SK-N-SH (cell line): ENCODE data around the gene ZNF19. TPM values are rescaled to one million over a fixed set of nuclear protein-coding genes. Genes with fewer than 3 reads are reported as not detected.

Experiments
- CTCF ChIA-PET: fragments of 300-600, 350-600 bp; formaldehyde crosslinking; extraction: SDS; loops from one replicate; lab custom pipeline; 2021; lab: Yijun Ruan, JAX
- POLR2A ChIA-PET: fragments of 350-600 bp; sonication (Branson Sonifier 250); formaldehyde crosslinking; extraction: SDS; loops from one replicate; lab custom pipeline; 2020; ENCODE audit warnings: antibody characterized with exemption, inconsistent platforms; lab: Yijun Ruan, JAX
- DNase-seq: peaks from one replicate; pipeline ENCODE4 v3.0.0; 2012
- H2AFZ ChIP-seq: fragments of 200-600 bp; sonication (generic); 2 replicates; pipeline ENCODE4 v1.8.1; 2016; ENCODE audit warnings: antibody characterized with exemption, mild to moderate bottlenecking, low read depth
- H3F3A ChIP-seq: fragments of 200-600 bp; sonication (generic); replicated peaks from 2 replicates; pipeline ENCODE3; 2016; ENCODE audit warnings: antibody characterized with exemption, mild to moderate bottlenecking; ENCODE audit not compliant: insufficient read depth
- H3K27ac ChIP-seq, 2 experiments: fragments of 200-500 bp in 1 of 2; fragments of 200-600 bp in 1 of 2; sonication (Bioruptor generic) in 1 of 2; sonication (generic), shearing (Covaris generic) in 1 of 2; 2 replicates each; pipeline versions ENCODE4 v1.5.1 to v1.6.1; 2014 to 2016; ENCODE audit warnings: low read depth in 2 of 2, inconsistent platforms in 1 of 2, low read length in 1 of 2, mild to moderate bottlenecking in 1 of 2, mixed read lengths in 1 of 2
- H3K27me3 ChIP-seq: fragments of 200-600 bp; sonication (generic), shearing (Covaris generic); 2 replicates; pipeline ENCODE4 v1.6.1; 2016; ENCODE audit warnings: mixed run types; ENCODE audit not compliant: insufficient read depth
- H3K36me3 ChIP-seq, 2 experiments: fragments of 200-500 bp in 1 of 2; fragments of 200-600 bp in 1 of 2; sonication (Bioruptor generic) in 1 of 2; sonication (generic) in 1 of 2; replicated peaks in 1 of 2; 2 replicates each; pipeline versions ENCODE3 to v1.5.1; 2014 to 2016; ENCODE audit warnings: low read length in 1 of 2, mild to moderate bottlenecking in 1 of 2; ENCODE audit not compliant: insufficient read depth in 2 of 2, control insufficient read depth in 1 of 2
- H3K4me1 ChIP-seq, 2 experiments: fragments of 200-500 bp in 1 of 2; fragments of 200-600 bp in 1 of 2; sonication (Bioruptor generic) in 1 of 2; sonication (generic), shearing (Covaris generic) in 1 of 2; 2 replicates each; pipeline versions ENCODE4 v1.5.1 to v1.6.1; 2014 to 2016; ENCODE audit warnings: low read depth in 1 of 2, low read length in 1 of 2, mixed run types in 1 of 2; ENCODE audit not compliant: insufficient read depth in 2 of 2, control insufficient read depth in 1 of 2
- H3K4me2 ChIP-seq: fragments of 200-600 bp; sonication (generic), shearing (Covaris generic); 2 replicates; pipeline ENCODE4 v1.6.1; 2017; ENCODE audit warnings: mixed run types
- H3K4me3 ChIP-seq, 2 experiments: fragments of 200-500 bp in 1 of 2; fragments of 200-600 bp in 1 of 2; sonication (Bioruptor generic) in 1 of 2; sonication (generic), shearing (Covaris generic) in 1 of 2; 2 replicates each; pipeline versions ENCODE4 v1.5.1 to v1.8.1; 2014 to 2016; ENCODE audit warnings: low read depth in 2 of 2, inconsistent platforms in 1 of 2, low read length in 1 of 2, mild to moderate bottlenecking in 1 of 2, mixed read lengths in 1 of 2, moderate library complexity in 1 of 2
- H3K79me2 ChIP-seq: fragments of 200-600 bp; sonication (generic); 2 replicates; pipeline ENCODE4 v1.8.1; 2017; ENCODE audit warnings: mild to moderate bottlenecking; ENCODE audit not compliant: insufficient read depth
- H3K9ac ChIP-seq: fragments of 200-600 bp; sonication (generic); 2 replicates; pipeline ENCODE4 v1.6.1; 2017; ENCODE audit warnings: mixed run types
- H3K9me2 ChIP-seq: fragments of 200-600 bp; sonication (generic); 2 replicates; pipeline ENCODE4 v1.6.1; 2017; ENCODE audit warnings: mixed run types
- H3K9me3 ChIP-seq: fragments of 200-600 bp; sonication (generic); 2 replicates; pipeline ENCODE4 v1.6.1; 2017; ENCODE audit warnings: mixed run types, mild to moderate bottlenecking, moderate library complexity
- H4K20me1 ChIP-seq: fragments of 200-600 bp; sonication (generic); 2 replicates; pipeline ENCODE4 v1.6.1; 2017; ENCODE audit warnings: mild to moderate bottlenecking, mixed run types; ENCODE audit not compliant: insufficient read depth
- ELF1 ChIP-seq: IDR thresholded peaks from 2 replicates; pipeline ENCODE4 v1.4.0; 2012
- FOXJ3 ChIP-seq: sonication (generic); formaldehyde crosslinking; IDR thresholded peaks from 2 replicates; pipeline ENCODE4 v1.5.1; 2020; ENCODE audit warnings: mild to moderate bottlenecking, missing genetic modification reagents
- FOXM1 ChIP-seq: IDR thresholded peaks from 2 replicates; pipeline ENCODE4 v1.4.0; 2012; ENCODE audit warnings: low read depth, mild to moderate bottlenecking
- MEF2A ChIP-seq: IDR thresholded peaks from 2 replicates; pipeline ENCODE4 v1.4.0; 2012; ENCODE audit warnings: low read depth, borderline replicate concordance
- NFIC ChIP-seq: IDR thresholded peaks from 2 replicates; pipeline ENCODE4 v1.4.0; 2012; ENCODE audit warnings: borderline replicate concordance
- SIN3A ChIP-seq: IDR thresholded peaks from 2 replicates; pipeline ENCODE4 v1.6.1; 2012; ENCODE audit warnings: low read depth, mild to moderate bottlenecking, low read length, moderate library complexity, borderline replicate concordance
- TCF12 ChIP-seq: IDR thresholded peaks from 2 replicates; pipeline ENCODE4 v1.4.0; 2012
- WGBS: methylation state at CpG from one replicate; pipeline ENCODE4 v1.1.6; 2017; ENCODE audit warnings: low lambda C conversion rate; 5-methylcytosine and 5-hydroxymethylcytosine counted together
- polyA plus RNA-seq, 3 experiments: library from polyadenylated mRNA; depleted of rRNA; stranded (reverse); fragments of >200 nt; gene quantifications; 2 replicates each; pipeline ENCODE4 v1.2.3, GENCODE V29; 2012
- TF ChIP-seq, protein P1 (sequence below): IDR thresholded peaks from 2 replicates; pipeline ENCODE4 v1.4.0; 2012; ENCODE audit warnings: low read depth, borderline replicate concordance
- TF ChIP-seq, protein P2 (sequence below): fragments of 150-350 bp; IDR thresholded peaks from 2 replicates; pipeline ENCODE4 v1.6.1; 2016; ENCODE audit warnings: mild to moderate bottlenecking, low read depth, low read length

ZNF19 gene
- polyA plus RNA-seq, 1 of the 3 experiments (the other 2 are of a cell fraction): 1.4 TPM

DNA sequence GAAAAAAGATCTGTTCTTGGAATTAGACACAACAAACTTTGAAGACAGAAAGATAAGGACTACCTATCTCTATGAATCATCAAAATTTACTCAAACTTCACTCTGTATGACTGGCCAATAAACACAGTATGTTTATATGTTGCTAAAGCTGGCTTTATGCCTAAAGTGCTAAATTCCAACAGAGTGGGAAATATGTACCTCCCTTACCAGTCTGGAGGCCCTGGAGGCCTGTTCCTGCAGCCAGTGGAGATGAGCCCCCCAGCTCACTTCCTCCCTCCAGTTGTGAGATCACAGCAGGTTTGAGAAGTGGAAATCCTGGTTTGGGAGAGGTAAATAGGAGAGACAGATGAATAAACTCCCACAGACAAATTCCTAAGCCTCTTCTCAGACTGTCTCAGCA is 36.1 kb downstream of the ZNF19 start:
- no peak for DNase-seq
- H3K9me2 ChIP-seq: no peaks in the 10 kb centered on the region
- no peak overlapping the region for H2AFZ ChIP-seq
- H3K4me1 ChIP-seq: no peaks in the 10 kb centered on the region
- no peaks in the 10 kb centered on the region for H4K20me1 ChIP-seq
- no peak overlapping the region for H3K27ac ChIP-seq
- peaks cover 76 to 77% of the 10 kb centered on the region in 2 experiments for H3K36me3 ChIP-seq
- no peaks in the 10 kb centered on the region for H3F3A ChIP-seq
- H3K79me2 ChIP-seq: peaks cover 4% of the 10 kb centered on the region
- H3K4me3 ChIP-seq: no peak overlapping the region; a peak in 1 of 4 replicates
- POLR2A ChIA-PET: no interaction called here
- no peak overlapping the region for H3K9ac ChIP-seq
- H3K27me3 ChIP-seq: no peaks in the 10 kb centered on the region
- TF ChIP-seq, protein P1, sequence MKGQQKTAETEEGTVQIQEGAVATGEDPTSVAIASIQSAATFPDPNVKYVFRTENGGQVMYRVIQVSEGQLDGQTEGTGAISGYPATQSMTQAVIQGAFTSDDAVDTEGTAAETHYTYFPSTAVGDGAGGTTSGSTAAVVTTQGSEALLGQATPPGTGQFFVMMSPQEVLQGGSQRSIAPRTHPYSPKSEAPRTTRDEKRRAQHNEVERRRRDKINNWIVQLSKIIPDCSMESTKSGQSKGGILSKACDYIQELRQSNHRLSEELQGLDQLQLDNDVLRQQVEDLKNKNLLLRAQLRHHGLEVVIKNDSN: no peak
- no peak for TF ChIP-seq FOXJ3 (CRISPR knock-in tag)
- TF ChIP-seq, all 33 proteins: peak for 0
- Histone ChIP-seq H3K4me2 (no peak overlapping the region), H3K9me3 (peaks cover 27% of the 10 kb centered on the region; the same call in 1 of the 2 replicates)
- CTCF ChIA-PET: interaction anchor here (1.9 kb wide), 1 partner anchor 41 kb away, joined by 7 read pairs; no protein-coding TSS in a partner anchor

DNA sequence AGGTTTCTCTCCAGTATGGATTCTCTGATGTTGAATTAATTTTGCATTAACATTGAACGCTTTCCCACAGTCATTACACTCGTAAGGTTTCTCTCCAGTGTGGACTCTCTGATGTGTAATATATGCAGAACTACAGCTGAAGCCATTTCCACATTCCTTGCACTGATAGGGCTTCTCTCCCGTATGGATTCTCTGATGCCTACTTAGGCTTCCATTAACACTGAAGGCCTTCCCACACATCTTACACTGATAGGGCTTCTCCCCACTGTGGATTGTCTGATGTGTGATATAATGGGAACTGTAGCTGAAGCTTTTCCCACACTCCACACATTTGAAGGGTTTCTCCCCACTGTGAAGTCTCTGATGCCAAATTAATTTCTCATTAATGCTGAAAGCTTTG is 40.1 kb downstream of the ZNF19 start:
- ChIA-PET POLR2A (no interaction called here), CTCF (no interaction called here)
- Histone ChIP-seq H3K9me2 (no peaks in the 10 kb centered on the region), H3K4me3 (peak overlapping the region in 1 of 2 experiments; percentile 17; a peak in 1 of 4 replicates), H3K4me1 (no peaks in the 10 kb centered on the region), H3K9ac (no peak overlapping the region), H3K79me2 (no peaks in the 10 kb centered on the region), H2AFZ (no peak overlapping the region), H3K27me3 (no peaks in the 10 kb centered on the region), H3K27ac (no peak overlapping the region), H4K20me1 (no peaks in the 10 kb centered on the region), H3K36me3 (peaks cover 58 to 73% of the 10 kb centered on the region in 2 experiments), H3F3A (peaks cover 7% of the 10 kb centered on the region), H3K9me3 (peaks cover 42% of the 10 kb centered on the region; the same call in 1 of the 2 replicates), H3K4me2 (no peak overlapping the region)
- DNase-seq: no peak
- TF ChIP-seq, protein P2, sequence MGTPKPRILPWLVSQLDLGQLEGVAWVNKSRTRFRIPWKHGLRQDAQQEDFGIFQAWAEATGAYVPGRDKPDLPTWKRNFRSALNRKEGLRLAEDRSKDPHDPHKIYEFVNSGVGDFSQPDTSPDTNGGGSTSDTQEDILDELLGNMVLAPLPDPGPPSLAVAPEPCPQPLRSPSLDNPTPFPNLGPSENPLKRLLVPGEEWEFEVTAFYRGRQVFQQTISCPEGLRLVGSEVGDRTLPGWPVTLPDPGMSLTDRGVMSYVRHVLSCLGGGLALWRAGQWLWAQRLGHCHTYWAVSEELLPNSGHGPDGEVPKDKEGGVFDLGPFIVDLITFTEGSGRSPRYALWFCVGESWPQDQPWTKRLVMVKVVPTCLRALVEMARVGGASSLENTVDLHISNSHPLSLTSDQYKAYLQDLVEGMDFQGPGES: no peak
- no peak for TF ChIP-seq NFIC
- TF ChIP-seq MEF2A: no peak
- TF ChIP-seq, protein P1: no peak
- TF ChIP-seq SIN3A: no peak
- no peak for TF ChIP-seq FOXM1
- TF ChIP-seq TCF12: no peak
- TF ChIP-seq ELF1: no peak
- WGBS: 95% methylated on average over 3 of the region's 3 CpGs
